Activated CD4-positive, CD25-positive, alpha-beta regulatory T cell treated with anti-CD3 and anti-CD28 coated beads, Interleukin-2, amount 50 U/mL, for 16 hours (primary cell): ENCODE results near the gene SOST.

Source experiments
- DNase-seq: peaks from one replicate; pipeline ENCODE4 v3.0.0-alpha.2; 2020; ENCODE audit warnings: low read depth, low spot score

SOST gene

GRCh38 chr17:43774304-43775250 lies 16.0 kb upstream of the SOST start:
- DNase-seq: no peak

GRCh38 chr17:43772877-43773648 lies 14.5 kb upstream of the SOST start:
- DNase-seq: no peak

- no peak for DNase-seq
These were observed 12.9 kb upstream of the SOST start for GRCh38 chr17:43771463-43771862.

- no peak for DNase-seq
These were observed 12.4 kb upstream of the SOST start for GRCh38 chr17:43770957-43771356.

GRCh38 chr17:43769859-43770258 lies 11.3 kb upstream of the SOST start:
- DNase-seq: no peak

GRCh38 chr17:43769426-43769825 lies 10.8 kb upstream of the SOST start:
- no peak for DNase-seq

- no peak for DNase-seq
These were observed 10.4 kb upstream of the SOST start for GRCh38 chr17:43768943-43769342.

DNA sequence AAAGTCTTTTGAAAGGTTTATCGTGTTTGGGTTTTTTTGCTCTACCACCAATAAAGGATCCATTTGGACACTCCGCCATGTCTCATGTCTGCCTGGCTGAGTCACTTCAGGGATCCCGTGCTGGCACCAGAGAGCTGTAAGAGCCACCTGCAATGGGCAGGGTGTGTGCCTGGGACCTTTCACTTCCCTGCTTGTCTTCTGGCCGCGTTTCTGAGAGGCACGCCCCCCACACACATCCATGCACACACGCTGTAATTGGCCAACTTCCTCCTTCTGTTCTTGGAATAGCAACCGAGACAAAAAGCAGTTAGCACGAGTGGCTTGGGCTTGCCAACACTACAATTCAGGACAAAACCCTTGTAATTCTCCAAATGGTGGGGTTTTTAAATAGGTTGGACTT lies 9.8 kb upstream of the SOST start:
- DNase-seq: no peak

DNA sequence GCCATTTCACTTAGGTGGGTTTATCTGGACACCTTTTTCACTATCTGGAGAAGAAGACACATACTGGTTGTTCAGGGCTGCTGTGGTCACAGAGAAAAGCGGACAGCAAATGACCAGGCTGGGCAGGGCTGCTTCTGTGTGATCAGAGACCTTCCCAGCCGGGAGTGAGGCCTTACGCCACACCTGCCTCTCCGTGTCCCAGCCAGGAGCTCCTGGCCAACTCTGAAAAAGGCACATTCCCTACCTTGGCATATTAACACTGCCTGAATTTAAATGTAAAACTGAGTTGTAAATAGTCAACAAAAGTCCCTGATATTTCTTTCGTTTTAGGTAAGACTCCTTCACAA lies 9.1 kb upstream of the SOST start:
- DNase-seq: no peak

- DNase-seq: no peak
These were observed 8.6 kb upstream of the SOST start for GRCh38 chr17:43767053-43767712.

GRCh38 chr17:43766413-43767052 lies 7.9 kb upstream of the SOST start:
- peak; percentile 9 for DNase-seq

GRCh38 chr17:43760254-43760852 lies 1.8 kb upstream of the SOST start:
- DNase-seq: peak; percentile 74

DNA sequence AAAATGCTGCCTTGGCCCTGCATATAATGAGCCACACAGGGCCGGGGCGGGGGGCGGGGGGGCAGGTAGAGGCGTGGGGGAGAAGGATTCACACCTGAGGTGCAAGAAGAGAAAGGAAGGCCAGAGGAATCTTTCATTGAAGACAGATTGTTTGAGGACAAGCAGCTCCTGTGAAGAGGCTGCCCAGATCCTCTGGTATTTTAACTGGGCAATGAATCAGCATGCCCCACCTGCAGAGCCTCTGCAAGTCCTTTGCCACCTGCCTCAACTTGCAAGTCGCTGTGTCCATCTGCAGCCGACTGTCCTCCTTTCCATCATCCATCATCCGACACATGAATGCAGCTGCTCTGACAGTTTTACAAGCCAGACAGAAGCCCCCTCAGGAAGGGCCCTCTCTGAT lies 1.2 kb upstream of the SOST start:
- DNase-seq: no peak

DNA sequence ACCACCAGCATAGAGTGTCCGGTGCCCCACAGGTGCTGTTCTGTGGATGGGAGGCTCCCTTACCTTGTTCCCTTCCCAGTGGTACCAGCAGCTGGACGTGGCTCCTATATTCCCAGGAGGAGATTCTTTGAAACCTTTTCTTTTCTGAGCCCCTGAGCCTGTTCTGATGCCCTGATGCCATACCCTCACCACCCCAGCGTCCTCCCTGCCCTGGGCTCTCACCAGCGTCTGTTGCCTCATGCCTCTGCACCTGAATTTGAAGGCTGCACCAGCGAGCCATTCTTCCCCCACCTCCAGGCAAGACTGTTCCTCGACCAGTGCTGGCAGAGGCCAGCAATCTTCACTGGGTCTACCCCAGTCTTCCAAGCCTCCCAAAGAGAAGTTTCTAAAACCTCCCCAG lies 505 bp downstream of the SOST start:
- DNase-seq: no peak

DNA sequence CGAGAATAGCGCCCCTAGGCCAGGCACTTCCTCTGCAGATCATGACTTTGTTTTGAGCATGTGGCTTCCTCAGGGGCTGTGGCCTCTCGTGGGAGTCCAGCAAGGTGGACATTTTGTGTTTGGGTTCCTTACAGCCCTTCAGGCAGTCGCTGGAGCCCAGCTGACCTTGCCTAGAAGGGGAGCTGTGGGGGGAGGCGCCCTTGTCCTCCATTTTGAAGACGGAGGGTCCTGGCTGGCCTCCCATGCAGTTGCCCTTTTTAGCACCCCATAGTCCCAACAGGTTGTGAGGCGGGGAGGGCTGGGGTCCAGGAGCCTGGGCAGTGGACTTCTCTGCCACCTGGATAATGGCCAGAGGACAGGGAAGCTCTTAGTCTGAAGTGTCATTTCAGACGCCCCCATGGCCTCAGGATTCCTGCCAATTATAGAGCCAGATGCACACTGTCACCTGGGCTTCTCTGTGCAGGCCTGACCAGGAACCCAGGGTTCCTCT lies 1.4 kb downstream of the SOST start:
- no peak for DNase-seq

GRCh38 chr17:43756201-43756600 lies 2.4 kb downstream of the SOST start:
- DNase-seq: no peak

DNA sequence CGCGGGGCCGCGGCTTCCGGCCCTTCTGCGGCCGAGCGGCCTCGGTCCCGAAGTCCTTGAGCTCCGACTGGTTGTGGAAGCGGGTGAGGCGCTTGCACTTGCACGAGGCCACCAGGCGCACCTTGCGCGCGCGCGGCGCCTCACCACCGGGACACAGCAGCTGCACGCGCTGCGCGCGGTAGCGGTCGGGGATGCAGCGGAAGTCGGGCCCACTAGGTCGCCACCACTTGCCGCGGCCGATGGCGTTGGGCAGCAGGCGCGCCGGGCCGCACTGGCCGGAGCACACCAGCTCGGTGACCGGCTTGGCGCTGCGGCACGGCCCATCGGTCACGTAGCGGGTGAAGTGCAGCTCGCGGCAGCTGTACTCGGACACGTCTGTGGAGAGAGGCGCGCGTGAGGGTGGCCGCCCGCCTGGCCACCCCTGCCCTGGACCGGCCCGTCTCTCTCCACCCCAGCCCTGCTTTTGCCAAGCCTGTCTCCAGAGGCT lies 3.2 kb downstream of the SOST start:
- no peak for DNase-seq

GRCh38 chr17:43754947-43755346 lies 3.6 kb downstream of the SOST start:
- DNase-seq: no peak

- DNase-seq: no peak
These were observed 5.0 kb downstream of the SOST start for GRCh38 chr17:43753493-43754129.

DNA sequence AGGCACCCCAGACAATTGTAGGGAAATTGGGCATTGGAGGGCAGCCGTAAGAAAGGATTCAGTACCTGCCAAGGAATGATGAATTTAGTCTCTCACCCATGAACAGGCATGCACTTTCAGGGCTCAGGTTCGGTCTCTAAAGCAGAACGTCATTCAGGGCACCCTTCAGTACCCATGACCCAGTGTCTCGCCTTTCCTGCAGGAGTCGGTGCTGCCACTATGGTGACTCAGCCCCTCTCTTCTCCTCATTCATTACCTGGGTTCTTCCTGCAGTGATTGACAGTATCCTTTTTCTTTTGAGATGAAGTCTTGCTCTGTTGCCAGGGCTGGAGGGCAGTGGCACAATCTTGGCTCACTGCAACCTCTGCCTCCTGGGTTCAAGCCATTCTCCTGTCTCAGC lies 8.4 kb downstream of the SOST start:
- no peak for DNase-seq

- DNase-seq: no peak
These were observed 13.1 kb downstream of the SOST start for GRCh38 chr17:43745541-43745940.
